OCI-LY3 (cell line): ENCODE data around the gene OLFM4.

Experiments used
- CTCF ChIP-seq: fragments of 200-600, 300-600 bp; sonication (generic); IDR thresholded peaks from 2 replicates; pipeline ENCODE4 v1.5.1; 2014; ENCODE audit warnings: antibody characterized with exemption, low read length, low read depth
- EZH2phosphoT487 ChIP-seq: fragments of 200-600 bp; shearing (Covaris generic); IDR thresholded peaks from 2 replicates; pipeline ENCODE4 v1.6.1; 2018; ENCODE audit warnings: antibody characterized with exemption, mixed run types, low read depth

GRCh38 chr13:53050151-53050550 lies 21.5 kb downstream of the OLFM4 start:
- TF ChIP-seq CTCF (no peak), EZH2phosphoT487 (no peak)
